OCI-LY7 (cell line): ENCODE measurements around the gene ACACB.

Source experiments
- EZH2phosphoT487 ChIP-seq: fragments of 200-600 bp; sonication (generic); IDR thresholded peaks from 2 replicates; pipeline ENCODE4 v1.6.1; 2018; ENCODE audit warnings: low read depth, borderline replicate concordance, mild to moderate bottlenecking, mixed run types, antibody characterized with exemption, low read length, moderate library complexity, mixed read lengths
- TF ChIP-seq, protein P1 (sequence below): fragments of 200-600 bp; sonication (generic); conservative IDR thresholded peaks from 2 replicates; pipeline ENCODE4 v1.5.1; 2014; ENCODE audit warnings: mild to moderate bottlenecking, antibody characterized with exemption, low read length, moderate library complexity, mixed read lengths

DNA sequence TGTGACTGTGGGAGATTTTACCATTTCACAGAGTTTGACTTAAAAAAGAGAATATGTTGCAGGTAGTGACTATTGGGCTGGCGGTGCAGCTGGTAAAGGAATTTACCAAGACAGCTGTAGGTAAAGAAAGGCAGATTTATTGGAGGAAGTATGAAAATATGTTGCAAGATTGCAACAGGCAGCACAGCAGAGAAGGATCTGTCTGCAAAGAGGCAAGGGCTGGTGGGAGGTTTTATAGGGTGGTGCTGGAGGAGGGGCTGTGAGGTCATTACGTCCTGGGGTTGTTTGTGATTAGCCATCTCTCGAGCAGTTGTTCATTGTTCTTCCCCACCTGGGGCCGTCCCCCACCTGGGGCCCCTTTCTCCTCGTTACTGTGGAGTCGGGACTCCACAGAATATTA lies 62.1 kb downstream of the ACACB start:
- TF ChIP-seq, protein P1, sequence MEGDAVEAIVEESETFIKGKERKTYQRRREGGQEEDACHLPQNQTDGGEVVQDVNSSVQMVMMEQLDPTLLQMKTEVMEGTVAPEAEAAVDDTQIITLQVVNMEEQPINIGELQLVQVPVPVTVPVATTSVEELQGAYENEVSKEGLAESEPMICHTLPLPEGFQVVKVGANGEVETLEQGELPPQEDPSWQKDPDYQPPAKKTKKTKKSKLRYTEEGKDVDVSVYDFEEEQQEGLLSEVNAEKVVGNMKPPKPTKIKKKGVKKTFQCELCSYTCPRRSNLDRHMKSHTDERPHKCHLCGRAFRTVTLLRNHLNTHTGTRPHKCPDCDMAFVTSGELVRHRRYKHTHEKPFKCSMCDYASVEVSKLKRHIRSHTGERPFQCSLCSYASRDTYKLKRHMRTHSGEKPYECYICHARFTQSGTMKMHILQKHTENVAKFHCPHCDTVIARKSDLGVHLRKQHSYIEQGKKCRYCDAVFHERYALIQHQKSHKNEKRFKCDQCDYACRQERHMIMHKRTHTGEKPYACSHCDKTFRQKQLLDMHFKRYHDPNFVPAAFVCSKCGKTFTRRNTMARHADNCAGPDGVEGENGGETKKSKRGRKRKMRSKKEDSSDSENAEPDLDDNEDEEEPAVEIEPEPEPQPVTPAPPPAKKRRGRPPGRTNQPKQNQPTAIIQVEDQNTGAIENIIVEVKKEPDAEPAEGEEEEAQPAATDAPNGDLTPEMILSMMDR, result no peak
- TF ChIP-seq EZH2phosphoT487, result no peak
